A549 (cell line): Measurements from ENCODE around the gene SLCO2A1.

ENCODE experiments used
- CTCF ChIP-seq: fragments of >200 bp; sonication (Bioruptor Twin); formaldehyde crosslinking; IDR thresholded peaks from 3 replicates; pipeline ENCODE4 v1.5.1; 2016
- JUN ChIP-seq, 2 experiments: fragments of >200 bp; sonication (Bioruptor Twin); formaldehyde crosslinking; IDR thresholded peaks; 2 replicates in 1 of 2; 3 replicates in 1 of 2; pipeline ENCODE4 v1.6.1; 2016 to 2017
- KDM5A ChIP-seq: fragments of 200-600 bp; sonication (generic); IDR thresholded peaks from 2 replicates; pipeline ENCODE4 v1.6.1; 2016; ENCODE audit warnings: antibody characterized with exemption, mild to moderate bottlenecking
- PHF8 ChIP-seq: fragments of 200-600 bp; sonication (generic); IDR thresholded peaks from 2 replicates; pipeline ENCODE4 v1.6.1; 2016; ENCODE audit warnings: low read depth, mild to moderate bottlenecking, antibody characterized with exemption, moderate library complexity, borderline replicate concordance
- POLR2A ChIP-seq: IDR thresholded peaks from 2 replicates; pipeline ENCODE4 v1.6.1; 2012; ENCODE audit warnings: mild to moderate bottlenecking, low read length
- RCOR1 ChIP-seq: fragments of 150-350 bp; IDR thresholded peaks from 2 replicates; pipeline ENCODE4 v1.6.1; 2014; ENCODE audit warnings: antibody characterized with exemption, low read length, low read depth
- SREBF2 ChIP-seq: fragments of 450-650 bp; IDR thresholded peaks from 2 replicates; pipeline ENCODE4 v1.6.1; 2014; ENCODE audit warnings: mild to moderate bottlenecking, moderate library complexity

GRCh38 chr3:134001251-134001650 lies 28.5 kb downstream of the SLCO2A1 start:
- TF ChIP-seq PHF8 (no peak), RCOR1 (no peak), CTCF (no peak), POLR2A (no peak), JUN (IDR thresholded peaks at IDR 0.05) (no peak), SREBF2 (no peak), KDM5A (no peak)
